A673 (cell line): ENCODE measurements around the gene NAV2.

Source experiments
- EZH2 ChIP-seq: fragments of 200-600 bp; sonication (generic); IDR thresholded peaks from 2 replicates; pipeline ENCODE4 v1.6.1; 2017; ENCODE audit warnings: borderline replicate concordance, low read depth, mild to moderate bottlenecking, mixed read lengths, antibody characterized with exemption, low read length; ENCODE audit not compliant: poor library complexity, severe bottlenecking
- TF ChIP-seq, protein P1 (sequence below): fragments of 300-800, 200-600 bp; sonication (generic); conservative IDR thresholded peaks from 2 replicates; pipeline ENCODE4 v1.5.1; 2017; ENCODE audit warnings: low read depth, mild to moderate bottlenecking, antibody characterized with exemption, low read length, moderate library complexity, mixed read lengths

GRCh38 chr11:20047769-20048154 is 335.1 kb downstream of the NAV2 start:
- TF ChIP-seq, protein P1, sequence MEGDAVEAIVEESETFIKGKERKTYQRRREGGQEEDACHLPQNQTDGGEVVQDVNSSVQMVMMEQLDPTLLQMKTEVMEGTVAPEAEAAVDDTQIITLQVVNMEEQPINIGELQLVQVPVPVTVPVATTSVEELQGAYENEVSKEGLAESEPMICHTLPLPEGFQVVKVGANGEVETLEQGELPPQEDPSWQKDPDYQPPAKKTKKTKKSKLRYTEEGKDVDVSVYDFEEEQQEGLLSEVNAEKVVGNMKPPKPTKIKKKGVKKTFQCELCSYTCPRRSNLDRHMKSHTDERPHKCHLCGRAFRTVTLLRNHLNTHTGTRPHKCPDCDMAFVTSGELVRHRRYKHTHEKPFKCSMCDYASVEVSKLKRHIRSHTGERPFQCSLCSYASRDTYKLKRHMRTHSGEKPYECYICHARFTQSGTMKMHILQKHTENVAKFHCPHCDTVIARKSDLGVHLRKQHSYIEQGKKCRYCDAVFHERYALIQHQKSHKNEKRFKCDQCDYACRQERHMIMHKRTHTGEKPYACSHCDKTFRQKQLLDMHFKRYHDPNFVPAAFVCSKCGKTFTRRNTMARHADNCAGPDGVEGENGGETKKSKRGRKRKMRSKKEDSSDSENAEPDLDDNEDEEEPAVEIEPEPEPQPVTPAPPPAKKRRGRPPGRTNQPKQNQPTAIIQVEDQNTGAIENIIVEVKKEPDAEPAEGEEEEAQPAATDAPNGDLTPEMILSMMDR = no peak
- no peak for TF ChIP-seq EZH2
